Activated T-cell treated with anti-CD3 and anti-CD28 coated beads for 48 hours (primary cell): ENCODE data around the gene NMUR1.
A peak's percentile ranks its signal among the peaks of the same experiment; 100 is the strongest.

Experiments used
- DNase-seq: peaks from one replicate; pipeline ENCODE4 v3.0.0-alpha.2; 2020; ENCODE audit warnings: low read depth

The NMUR1 gene

DNA sequence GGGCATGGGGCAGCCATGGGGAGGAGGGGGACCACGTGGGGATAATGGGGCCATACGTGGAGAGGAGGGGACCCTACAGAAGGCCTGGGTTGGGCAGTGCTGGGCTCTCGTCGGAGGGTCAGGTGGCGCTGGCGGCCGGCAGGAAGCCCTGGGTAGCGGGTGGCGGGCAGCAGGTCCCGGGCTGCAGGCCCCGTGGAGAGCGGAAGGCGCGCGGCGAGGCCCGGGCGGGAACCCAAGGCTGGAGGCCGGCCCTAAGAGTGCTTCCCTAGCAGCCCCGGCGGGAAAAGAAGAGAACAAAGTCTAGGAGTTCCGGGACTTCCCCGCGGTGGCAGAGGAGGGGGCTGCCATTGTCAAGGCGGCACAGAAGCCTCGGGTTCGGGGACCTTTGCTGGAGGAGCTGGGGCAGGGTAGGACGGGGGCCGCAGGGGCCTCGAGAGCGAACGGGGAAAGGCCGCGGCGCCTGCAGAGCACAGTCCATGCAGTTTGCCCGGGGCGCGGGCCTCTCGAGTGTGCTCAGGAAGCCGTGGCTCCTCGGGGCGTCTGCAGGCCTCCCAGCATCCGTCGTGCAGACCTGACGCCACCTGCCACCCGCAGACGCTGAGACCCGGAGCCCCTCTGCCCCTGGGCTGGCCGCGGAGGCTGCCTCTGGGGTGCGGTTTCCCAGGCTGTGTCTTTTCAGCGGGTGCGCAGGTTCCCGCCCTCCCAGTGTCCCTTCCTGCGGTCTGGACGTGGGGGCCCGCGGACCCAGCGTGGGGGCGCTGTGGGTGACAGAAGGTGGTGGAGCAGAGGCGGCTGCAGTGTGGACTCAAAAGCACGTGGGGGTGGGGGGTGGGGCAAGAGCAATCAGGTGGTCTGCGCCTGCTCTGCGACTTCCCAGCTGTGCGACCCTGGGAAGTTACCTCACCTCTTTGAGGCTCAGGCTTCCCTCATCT is 46.6 kb downstream of the NMUR1 start:
- peak; percentile 33 for DNase-seq

DNA sequence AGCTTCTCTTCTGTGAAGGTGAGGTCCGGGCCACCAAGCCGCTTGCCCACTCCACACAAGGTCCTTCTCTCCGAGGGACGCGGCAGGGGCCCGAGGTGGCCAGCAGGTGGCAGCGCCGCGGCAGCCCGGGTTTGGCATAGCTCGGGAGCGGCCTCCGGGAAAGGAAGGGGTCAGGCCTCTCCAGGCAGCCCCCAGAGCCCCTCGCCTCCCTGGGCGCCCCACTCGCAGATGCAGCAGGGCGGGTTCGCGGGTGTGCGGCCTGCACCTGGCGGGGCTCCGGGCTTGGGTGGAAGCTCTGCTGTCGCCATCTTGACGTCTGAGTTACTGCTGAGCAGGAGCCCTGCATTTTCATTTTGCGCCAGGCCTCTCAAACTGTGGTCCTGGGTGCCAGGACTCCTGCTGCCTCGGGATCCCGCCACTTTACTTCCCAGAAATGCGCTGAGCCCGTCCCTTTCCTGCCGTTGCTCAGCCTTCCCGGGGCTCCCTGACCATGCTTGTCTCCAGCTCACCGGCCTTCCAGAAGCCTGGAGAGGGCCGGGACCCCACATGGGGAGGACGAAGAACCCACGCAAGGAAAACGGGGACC is 47.3 kb downstream of the NMUR1 start:
- peak; percentile 74 for DNase-seq

DNA sequence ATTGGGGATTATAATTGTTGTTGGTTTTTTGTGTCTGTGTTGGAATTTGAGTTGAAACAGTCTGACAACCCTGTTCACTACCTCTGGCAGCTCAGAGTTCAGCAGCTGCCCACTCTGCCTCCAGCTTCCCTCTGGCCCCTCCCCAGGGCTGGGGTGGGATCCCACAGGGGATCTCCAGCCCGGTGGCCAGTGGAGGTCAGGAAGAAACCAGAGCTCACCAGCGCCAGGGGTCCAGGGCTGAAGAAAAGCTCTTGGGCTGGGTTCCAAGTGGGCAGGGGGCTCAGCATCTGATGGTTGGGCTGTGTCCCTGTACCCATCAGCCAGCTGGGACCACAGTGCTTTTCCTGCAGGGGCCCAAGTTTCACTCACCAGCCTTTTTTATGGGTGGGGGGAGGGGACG is 49.5 kb downstream of the NMUR1 start:
- no peak for DNase-seq

DNA sequence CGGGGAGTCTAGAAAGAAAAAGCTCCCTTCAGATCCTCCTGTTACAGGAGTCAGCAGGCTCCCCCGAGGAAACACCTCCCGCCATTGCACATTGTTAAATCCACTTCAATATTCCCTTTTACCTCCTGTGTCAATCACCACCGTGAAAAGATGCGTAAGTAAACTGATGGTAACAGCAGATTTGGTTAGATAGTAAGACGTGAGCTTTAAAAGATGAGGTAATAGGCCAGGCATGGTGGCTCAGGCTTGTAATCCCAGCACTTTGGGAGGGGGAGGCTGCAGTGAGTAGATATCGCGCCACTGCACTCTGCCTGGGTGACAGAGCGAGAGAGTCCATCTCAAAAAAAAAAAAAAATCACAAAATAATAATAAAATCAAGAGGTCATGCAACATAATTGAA is 50.8 kb downstream of the NMUR1 start:
- DNase-seq = no peak

DNA sequence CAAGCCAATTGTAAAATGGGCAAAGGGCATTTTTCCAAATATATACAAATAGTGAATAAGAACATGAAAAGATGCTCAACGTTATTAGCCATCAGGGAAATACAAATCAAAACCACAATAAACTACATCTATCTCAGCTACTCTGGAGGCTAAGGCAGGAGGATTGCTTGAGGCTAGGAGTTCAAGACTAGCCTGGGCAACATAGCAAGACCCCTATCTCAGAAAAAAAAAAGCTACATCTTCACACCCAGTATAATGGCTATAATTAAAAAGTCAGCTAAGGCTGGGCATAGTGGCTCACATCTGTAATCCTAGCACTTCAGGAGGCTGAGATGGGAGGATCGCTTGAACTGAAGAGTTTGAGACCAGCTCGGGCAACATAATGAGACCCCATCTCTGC is 53.3 kb downstream of the NMUR1 start:
- DNase-seq = no peak

DNA sequence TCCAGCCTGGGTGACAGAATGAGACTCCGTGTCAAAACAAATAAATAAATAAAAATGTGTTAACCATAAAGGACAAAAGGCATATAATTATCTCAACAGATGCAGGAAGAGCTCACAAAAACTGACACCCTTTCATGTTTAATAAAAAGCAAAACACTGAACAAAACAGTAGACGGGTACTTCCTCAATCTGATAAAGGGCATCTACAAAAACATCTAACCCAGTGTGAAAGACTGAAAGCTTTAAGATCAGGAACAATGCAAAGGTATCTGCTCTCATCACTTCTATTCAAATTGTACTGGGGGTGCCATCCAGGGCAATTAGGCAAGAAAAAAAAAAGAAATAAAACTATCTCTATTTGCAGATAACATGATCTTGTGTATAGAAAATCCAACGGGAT is 54.3 kb downstream of the NMUR1 start:
- no peak for DNase-seq
